Stimulated activated CD4-positive, alpha-beta T cell treated with anti-CD3 and anti-CD28 coated beads, Interleukin-1b, Interleukin-23, amount 100 ng/mL, for 24 hours (primary cell): ENCODE measurements around the gene FOXF1.

Experiments
- DNase-seq, 4 experiments: peaks; one replicate each; pipeline ENCODE4 v3.0.0-alpha.2; 2020; ENCODE audit warnings: low read depth in 4 of 4, low spot score in 1 of 4

Gene FOXF1

DNA sequence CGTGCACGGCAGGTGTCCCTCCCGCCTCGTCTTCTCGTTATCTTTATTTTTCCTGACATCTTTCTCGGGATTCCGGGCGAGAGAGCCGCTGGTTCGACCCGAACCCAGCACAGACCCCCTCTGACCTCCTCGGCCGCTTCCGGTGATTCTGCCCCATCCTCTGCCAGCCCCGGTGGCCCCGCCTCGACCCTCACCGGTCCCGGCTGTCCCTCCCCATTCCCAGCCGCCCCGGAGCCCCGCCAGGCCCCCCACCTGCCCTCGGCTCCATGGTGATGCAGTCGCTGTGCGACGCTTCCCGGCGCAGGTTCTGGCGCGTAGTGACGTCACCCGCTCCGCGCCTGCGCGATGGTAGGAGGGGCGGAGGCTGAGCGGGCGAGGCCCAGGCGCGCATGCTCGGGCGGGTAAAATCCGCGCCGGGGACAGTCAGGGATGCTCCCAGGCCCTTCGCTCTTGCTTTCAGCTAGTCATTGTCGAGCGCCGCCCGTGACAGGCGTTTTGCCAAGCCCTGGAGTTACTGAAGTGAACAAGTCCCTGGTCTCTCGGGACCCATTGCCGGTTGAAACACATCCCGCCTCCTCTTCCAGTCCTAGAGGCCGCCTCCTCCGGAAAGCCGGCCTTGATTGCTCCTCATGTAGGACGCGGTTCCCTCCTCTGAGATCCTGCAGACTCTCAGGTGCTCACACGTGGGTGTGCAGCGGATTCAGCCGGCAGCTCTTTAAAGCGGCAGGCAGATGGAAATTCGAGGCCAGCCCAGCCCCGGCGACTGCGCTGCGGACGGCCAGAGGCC is 44.8 kb downstream of the FOXF1 start, which contains the start of gene MTHFSD:
Gene MTHFSD, minus strand, starts transcription at position 319 of the 787 bp plus-strand sequence. Its CDS starts 51 bp downstream, at position 268.
- peak; percentile 90 to 95 (median 92) for DNase-seq

GRCh38 chr16:86555704-86556075 is 45.4 kb downstream of the FOXF1 start:
- no peak for DNase-seq

DNA sequence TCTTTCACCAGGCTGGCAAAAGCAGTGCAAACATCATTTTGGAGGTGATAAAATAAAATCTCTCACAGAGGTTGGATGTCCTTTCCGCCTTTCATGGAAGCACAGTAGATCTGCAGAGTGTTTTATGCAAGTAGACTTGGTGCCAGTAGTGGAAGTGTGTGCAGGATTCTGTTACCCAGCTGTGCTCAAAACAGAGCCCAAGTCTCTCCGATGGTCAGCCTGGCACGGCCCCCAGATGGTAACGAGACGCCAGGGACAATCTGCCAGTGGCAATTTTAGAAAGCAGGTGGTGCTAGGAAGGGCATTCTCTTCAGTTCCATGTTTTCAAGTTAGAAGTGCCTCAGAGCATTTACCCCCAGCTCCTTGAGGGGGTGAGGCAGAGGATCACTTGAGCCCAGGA is 46.2 kb downstream of the FOXF1 start:
- DNase-seq: no peak

- DNase-seq: no peak
Measured at GRCh38 chr16:86557587-86557986, 47.3 kb downstream of the FOXF1 start.

- DNase-seq: no peak
Measured at GRCh38 chr16:86558355-86559193, 48.2 kb downstream of the FOXF1 start.

DNA sequence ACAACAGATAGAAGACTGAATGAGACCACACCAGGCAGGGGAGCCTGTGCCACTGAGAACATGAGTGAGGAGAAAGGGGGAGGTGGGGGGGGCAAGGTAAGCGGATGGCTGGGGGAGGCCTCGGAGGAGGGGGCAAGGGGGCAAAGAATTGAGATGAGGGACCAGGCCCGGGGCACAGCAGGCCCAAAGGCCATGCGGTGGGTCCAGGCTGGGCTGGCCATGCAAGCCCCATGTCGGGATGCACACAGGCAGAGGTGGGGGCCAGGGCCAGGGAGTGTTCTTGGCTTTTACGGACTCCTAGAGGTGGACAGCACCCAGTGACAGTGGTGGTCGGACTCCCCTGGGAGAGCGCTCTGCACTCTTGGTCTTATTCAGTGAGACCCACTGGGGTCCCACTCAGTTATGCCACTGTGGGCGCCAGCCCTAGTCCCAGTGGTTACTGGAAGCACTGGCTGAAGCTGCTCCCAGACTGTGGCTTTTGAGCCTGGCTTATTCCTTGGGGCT is 49.5 kb downstream of the FOXF1 start:
- DNase-seq: no peak

DNA sequence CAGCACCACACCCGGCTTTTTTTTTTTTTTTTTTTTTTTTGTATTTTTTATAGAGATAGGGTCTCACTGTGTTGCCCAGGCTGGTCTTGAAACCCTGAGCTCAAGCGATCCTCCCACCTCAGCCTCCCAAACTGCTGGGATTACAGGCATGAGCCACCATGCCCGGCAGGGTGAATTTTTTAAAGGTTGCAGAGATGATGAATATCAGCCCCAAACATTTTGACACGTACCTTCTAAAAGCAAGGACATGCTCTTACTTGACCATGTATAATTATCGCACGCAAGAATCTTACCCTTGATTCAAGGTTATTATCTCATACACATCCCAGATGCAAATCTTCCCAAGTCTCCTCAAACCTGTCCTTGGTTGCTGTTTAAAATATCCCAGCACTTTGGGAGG is 52.0 kb downstream of the FOXF1 start:
- DNase-seq: no peak

- DNase-seq: peak; percentile 71 to 82 (median 75)
Measured at GRCh38 chr16:86563469-86564345, 53.4 kb downstream of the FOXF1 start.
